22Rv1 (cell line): ENCODE measurements around the gene EIF4E1B.

Experiments used
- H3K27ac ChIP-seq: fragments of 450-650 bp; 2 replicates; pipeline ENCODE4 v1.5.1; 2017
- CTCF ChIP-seq: fragments of 450-650 bp; IDR thresholded peaks from 2 replicates; pipeline ENCODE4 v1.5.1; 2017; ENCODE audit warnings: mild to moderate bottlenecking
- ZFX ChIP-seq: fragments of 450-650 bp; IDR thresholded peaks from 2 replicates; pipeline ENCODE4 v1.6.1; 2017; ENCODE audit warnings: antibody characterized with exemption, borderline replicate concordance

The EIF4E1B gene

DNA sequence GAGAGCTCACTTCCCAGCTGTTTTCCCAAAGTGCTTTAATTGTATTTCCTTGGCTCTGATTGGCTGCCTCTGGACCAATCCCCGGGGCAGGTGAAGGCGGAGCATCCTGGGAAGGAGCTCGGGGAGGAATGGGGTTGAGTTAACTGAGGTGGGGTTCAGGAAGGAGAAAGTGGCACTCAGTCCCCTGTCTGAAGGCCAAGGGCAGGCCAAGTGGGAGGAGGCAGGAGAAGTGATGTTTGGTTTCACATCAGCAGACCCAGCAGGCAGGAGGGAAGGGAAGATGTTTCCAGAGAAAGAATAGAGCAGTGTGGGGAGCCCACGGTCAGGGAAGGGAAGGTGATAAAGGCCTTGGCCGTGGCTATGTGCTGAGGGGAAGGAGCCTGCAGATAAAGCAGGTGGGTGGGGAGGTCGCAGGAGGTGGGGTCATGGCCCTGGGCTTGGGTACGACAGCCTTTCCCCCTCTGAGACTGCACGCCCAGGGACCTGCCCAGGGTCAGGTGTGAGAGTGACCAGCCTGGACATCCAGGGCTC lies 19.9 kb downstream of the EIF4E1B start:
- no peak overlapping the region for H3K27ac ChIP-seq
- no peak for TF ChIP-seq ZFX

- H3K27ac ChIP-seq = no peak overlapping the region
- TF ChIP-seq CTCF (no peak), ZFX (no peak)
Measured at GRCh38 chr5:176651472-176651980, 21.1 kb downstream of the EIF4E1B start.

DNA sequence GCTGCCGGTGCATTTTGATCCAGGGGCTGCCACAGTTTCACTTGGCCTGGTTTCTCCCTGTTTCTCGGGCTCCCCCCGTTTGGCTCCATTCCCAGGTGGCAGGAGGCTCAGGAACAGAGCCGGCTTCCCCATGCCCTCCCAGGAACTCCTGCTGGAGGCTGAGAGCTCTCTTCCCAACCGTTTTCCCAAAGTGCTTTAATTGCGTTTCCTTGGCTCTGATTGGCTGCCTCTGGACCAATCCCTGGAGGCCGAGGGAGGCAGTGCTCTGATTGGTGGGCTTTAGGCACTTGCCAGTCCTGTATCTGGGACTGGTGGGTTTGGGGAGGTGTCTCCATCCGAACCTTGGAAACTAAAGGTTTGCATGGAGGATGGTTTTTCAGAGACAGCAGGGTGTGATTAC lies 21.7 kb downstream of the EIF4E1B start:
- no peak overlapping the region for H3K27ac ChIP-seq
- TF ChIP-seq ZFX = no peak
- TF ChIP-seq CTCF = no peak

GRCh38 chr5:176653401-176654385 lies 23.2 kb downstream of the EIF4E1B start:
- no peak for TF ChIP-seq ZFX
- no peak for TF ChIP-seq CTCF
- H3K27ac ChIP-seq = no peak overlapping the region

- TF ChIP-seq CTCF = no peak
- TF ChIP-seq ZFX = no peak
- no peak overlapping the region for H3K27ac ChIP-seq
Measured at GRCh38 chr5:176654856-176655255, 24.4 kb downstream of the EIF4E1B start.

DNA sequence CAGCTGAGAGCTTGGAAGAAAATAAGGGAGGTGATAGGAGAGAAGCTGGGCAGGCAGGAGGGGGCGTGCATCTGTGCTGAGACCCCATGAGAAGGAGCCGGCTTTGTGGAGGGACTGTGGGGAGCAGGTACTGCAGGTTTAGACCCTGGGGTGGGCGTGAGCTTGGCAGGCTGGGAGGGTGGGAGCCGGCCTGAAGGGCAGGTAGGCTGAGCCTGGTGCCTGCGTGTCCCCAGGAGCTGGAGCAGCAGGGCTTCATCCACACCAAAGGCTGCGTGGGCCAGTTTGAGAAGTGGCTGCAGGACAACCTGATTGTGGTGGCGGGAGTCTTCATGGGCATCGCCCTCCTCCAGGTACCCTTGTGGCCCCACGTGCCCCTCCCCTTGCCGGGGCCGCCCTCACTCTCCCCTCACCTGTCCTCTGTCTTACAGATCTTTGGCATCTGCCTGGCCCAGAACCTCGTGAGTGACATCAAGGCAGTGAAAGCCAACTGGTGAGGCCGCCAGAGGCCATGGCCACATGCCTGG lies 26.1 kb downstream of the EIF4E1B start:
- H3K27ac ChIP-seq = no peak overlapping the region
- no peak for TF ChIP-seq ZFX
- TF ChIP-seq CTCF = no peak

- TF ChIP-seq CTCF = peak; percentile 90
- TF ChIP-seq ZFX = no peak
- no peak overlapping the region for H3K27ac ChIP-seq
Measured at GRCh38 chr5:176658007-176658599, 27.6 kb downstream of the EIF4E1B start.
